Neutrophil (primary cell): ENCODE data around the gene ST8SIA2.

Experiments
- H3K27ac ChIP-seq: fragments of 200-600 bp; sonication (generic); 2 replicates; pipeline ENCODE4 v1.5.1; 2016; ENCODE audit warnings: mild to moderate bottlenecking, moderate library complexity
- H3K27me3 ChIP-seq: fragments of 200-600 bp; sonication (generic); 2 replicates; pipeline ENCODE4 v1.6.0; 2016; ENCODE audit warnings: mild to moderate bottlenecking
- H3K36me3 ChIP-seq: fragments of 200-600 bp; sonication (generic); 2 replicates; pipeline ENCODE4 v1.5.1; 2017
- H3K4me1 ChIP-seq, 2 experiments: fragments of 200-600 bp in 1 of 2; sonication (generic) in 1 of 2; 1 replicate in 1 of 2; 2 replicates in 1 of 2; pipeline versions ENCODE4 v1.5.1 to v1.6.1; 2013 to 2016; ENCODE audit warnings: low read depth in 1 of 2, low read length in 1 of 2, mild to moderate bottlenecking in 1 of 2, moderate library complexity in 1 of 2; ENCODE audit not compliant: control insufficient read depth in 1 of 2, insufficient read depth in 1 of 2
- H3K4me3 ChIP-seq, 2 experiments: fragments of 200-600 bp in 1 of 2; sonication (generic) in 1 of 2; 1 replicate in 1 of 2; 2 replicates in 1 of 2; pipeline ENCODE4 v1.5.1; 2013 to 2016; ENCODE audit warnings: low read depth in 1 of 2, low read length in 1 of 2, mild to moderate bottlenecking in 1 of 2, moderate library complexity in 1 of 2
- H3K9me3 ChIP-seq: fragments of 200-600 bp; sonication (generic); 2 replicates; pipeline ENCODE4 v1.5.1; 2016
- TF ChIP-seq, protein P1 (sequence below): fragments of 200-600 bp; sonication (generic); IDR thresholded peaks from 2 replicates; pipeline ENCODE4 v1.5.1; 2016; ENCODE audit warnings: antibody characterized with exemption

ST8SIA2 gene

GRCh38 chr15:92377083-92377789 lies 16.4 kb upstream of the ST8SIA2 start:
- no peak overlapping the region for H3K27ac ChIP-seq
- H3K36me3 ChIP-seq: no peaks in the 10 kb centered on the region
- H3K4me3 ChIP-seq: no peak overlapping the region
- H3K27me3 ChIP-seq: peaks cover 7% of the 10 kb centered on the region
- TF ChIP-seq, protein P1, sequence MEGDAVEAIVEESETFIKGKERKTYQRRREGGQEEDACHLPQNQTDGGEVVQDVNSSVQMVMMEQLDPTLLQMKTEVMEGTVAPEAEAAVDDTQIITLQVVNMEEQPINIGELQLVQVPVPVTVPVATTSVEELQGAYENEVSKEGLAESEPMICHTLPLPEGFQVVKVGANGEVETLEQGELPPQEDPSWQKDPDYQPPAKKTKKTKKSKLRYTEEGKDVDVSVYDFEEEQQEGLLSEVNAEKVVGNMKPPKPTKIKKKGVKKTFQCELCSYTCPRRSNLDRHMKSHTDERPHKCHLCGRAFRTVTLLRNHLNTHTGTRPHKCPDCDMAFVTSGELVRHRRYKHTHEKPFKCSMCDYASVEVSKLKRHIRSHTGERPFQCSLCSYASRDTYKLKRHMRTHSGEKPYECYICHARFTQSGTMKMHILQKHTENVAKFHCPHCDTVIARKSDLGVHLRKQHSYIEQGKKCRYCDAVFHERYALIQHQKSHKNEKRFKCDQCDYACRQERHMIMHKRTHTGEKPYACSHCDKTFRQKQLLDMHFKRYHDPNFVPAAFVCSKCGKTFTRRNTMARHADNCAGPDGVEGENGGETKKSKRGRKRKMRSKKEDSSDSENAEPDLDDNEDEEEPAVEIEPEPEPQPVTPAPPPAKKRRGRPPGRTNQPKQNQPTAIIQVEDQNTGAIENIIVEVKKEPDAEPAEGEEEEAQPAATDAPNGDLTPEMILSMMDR: no peak
- no peaks in the 10 kb centered on the region for H3K4me1 ChIP-seq
- no peaks in the 10 kb centered on the region for H3K9me3 ChIP-seq

DNA sequence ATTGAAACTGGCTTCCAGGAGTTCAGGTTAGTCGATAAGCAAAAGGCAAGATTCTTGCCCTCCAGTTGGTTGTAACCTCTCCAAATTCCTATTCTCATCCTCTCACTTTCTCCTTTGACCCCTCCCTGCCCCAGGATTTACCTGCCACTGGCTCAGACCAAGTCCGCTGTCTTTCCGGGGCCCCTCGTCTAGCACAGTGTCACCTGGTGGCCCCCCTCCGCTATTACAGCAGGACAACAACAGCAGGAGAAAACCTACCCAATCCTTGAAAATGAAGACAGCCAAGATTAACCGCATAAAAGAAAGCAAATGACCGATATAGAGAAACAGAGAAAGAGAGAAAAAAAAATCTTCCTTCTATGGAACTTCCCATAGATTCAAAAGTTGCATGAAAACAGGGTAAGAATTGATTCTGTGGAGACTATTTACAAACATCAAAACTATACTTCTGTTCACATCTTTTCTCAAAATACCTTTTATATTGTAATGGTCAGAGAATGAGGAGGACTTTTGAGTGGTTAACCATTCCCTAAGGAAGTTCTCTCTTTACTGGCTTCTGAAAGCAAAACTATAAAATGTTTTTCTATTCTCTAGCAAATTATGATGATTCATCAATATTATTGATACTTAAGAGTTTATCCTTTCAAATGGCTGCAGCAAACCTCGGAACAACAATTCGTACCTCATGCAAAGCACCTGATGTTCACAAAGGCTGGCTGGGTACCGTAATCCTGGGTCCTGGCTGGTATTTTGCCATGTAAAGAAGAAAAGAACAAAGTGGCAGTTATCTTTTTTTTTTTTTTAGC lies 10.0 kb upstream of the ST8SIA2 start:
- Histone ChIP-seq H3K4me1 (no peaks in the 10 kb centered on the region), H3K4me3 (no peak overlapping the region), H3K9me3 (no peaks in the 10 kb centered on the region), H3K36me3 (no peaks in the 10 kb centered on the region), H3K27ac (no peak overlapping the region), H3K27me3 (peaks cover 60% of the 10 kb centered on the region)
- TF ChIP-seq, protein P1: no peak

DNA sequence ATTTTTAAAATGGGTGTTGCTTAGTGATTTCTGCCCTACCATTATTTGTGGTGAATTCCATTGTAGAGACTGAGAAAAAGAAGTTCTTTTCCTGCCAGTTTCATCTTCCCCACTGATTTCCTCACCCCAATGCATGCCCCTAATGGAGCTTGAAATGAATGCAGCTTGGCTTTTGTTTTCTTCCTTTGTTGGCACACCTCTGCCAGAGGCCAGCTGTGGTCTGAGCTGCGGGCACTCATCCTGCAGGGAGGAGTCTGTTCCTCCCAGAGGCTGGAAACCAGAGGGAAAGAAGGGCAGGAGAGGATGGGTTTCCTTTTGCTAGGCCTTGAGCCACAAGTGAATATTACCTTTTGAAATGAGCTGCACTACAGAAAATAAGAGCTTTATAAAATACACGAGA lies 9.3 kb upstream of the ST8SIA2 start:
- H3K9me3 ChIP-seq: no peaks in the 10 kb centered on the region
- H3K36me3 ChIP-seq: no peaks in the 10 kb centered on the region
- no peaks in the 10 kb centered on the region for H3K4me1 ChIP-seq
- no peak overlapping the region for H3K4me3 ChIP-seq
- TF ChIP-seq, protein P1: no peak
- H3K27me3 ChIP-seq: peaks cover 67% of the 10 kb centered on the region
- no peak overlapping the region for H3K27ac ChIP-seq

- H3K4me3 ChIP-seq: no peak overlapping the region
- no peak overlapping the region for H3K27ac ChIP-seq
- no peaks in the 10 kb centered on the region for H3K36me3 ChIP-seq
- peaks cover 74% of the 10 kb centered on the region for H3K27me3 ChIP-seq
- TF ChIP-seq, protein P1: no peak
- no peaks in the 10 kb centered on the region for H3K9me3 ChIP-seq
- H3K4me1 ChIP-seq: no peaks in the 10 kb centered on the region
Measured at GRCh38 chr15:92385096-92385495, 8.6 kb upstream of the ST8SIA2 start.

DNA sequence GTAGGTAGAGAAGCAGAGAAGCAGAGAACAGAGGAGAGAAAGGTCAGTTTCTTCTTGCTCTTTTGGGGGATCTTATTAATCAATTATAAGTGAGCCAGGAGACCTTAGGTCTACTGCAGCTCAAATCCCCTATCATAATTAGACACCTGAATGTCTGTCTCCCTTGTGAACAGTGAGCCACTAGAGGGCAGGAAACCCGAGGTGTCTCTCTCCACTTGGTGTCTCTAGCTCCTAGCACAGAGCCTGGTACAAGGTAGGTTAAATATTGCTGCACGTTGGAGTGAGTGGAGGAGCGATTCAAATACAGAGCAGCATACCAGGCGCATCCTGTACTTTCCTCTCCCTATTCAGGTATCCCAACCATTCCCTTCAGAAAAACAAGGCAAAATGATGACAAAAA lies 2.0 kb upstream of the ST8SIA2 start:
- TF ChIP-seq, protein P1: no peak
- H3K27ac ChIP-seq: no peak overlapping the region
- no peaks in the 10 kb centered on the region for H3K36me3 ChIP-seq
- peaks cover 9 to 17% of the 10 kb centered on the region in 2 experiments for H3K4me1 ChIP-seq
- peaks cover 100% of the 10 kb centered on the region for H3K27me3 ChIP-seq
- no peaks in the 10 kb centered on the region for H3K9me3 ChIP-seq
- H3K4me3 ChIP-seq: no peak overlapping the region
